ENCODE data around the gene CAPN7. TPM values are rescaled to one million over a fixed set of nuclear protein-coding genes. Genes with fewer than 3 reads are reported as not detected.
A peak's percentile ranks its signal among the peaks of the same experiment; 100 is the strongest.

Gene CAPN7
- total RNA-seq, 1 experiment from 2014 or later: 27.7 TPM

DNA sequence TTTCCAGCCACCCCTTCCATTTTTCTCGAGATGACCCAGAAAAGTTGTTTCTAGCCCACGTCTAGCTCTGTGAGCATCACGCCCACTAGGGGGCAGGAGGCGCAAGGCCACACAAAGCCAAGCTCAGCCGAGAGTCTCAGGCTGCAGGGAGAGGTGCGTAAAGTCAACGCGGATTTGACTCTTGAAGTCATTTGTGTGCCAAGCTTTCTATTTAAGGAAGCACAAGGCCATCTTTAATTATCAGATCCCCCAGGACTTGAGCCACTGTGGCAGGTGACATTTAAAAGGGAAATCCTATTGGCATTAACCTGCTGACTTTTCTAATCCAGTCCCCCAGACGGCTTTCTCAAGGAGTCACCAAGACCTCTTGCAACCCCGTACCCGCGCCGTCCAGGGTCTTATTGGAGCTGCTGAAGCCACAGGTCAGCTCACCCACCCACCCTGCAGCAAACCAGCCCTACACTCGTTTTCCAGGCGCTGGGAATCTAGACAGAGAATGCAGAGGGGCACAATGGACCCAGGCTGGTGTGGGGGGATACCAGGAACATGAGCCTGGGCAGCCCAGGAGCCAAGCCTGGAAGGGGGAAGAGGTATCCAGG lies 62.1 kb downstream of the CAPN7 start:
- H3K79me2 ChIP-seq (ENCODE audit: insufficient read depth, low read length): no peaks in the 10 kb centered on the region
- H3K27me3 ChIP-seq (ENCODE audit: insufficient read depth, low read length): no peaks in the 10 kb centered on the region
- H3K4me2 ChIP-seq (ENCODE audit: low read length): peak overlapping the region; percentile 1; the same call in 1 of the 2 replicates
- ChIA-PET POLR2A (no interaction called here), CTCF (interaction anchor here (0.6 to 4.2 kb wide), 22 partner anchors 9 to 544 kb away, joined by 3 to 72 read pairs (median 4); partner anchors contain the start of genes CAPN7 and SH3BP5), RAD21 (ENCODE audit: low non-redundant PET in 1 of 2, low total read pairs in 2 of 2, uncharacterized antibody in 2 of 2, unreplicated experiment in 2 of 2) (interaction anchor here (0.6 to 1.3 kb wide), 7 partner anchors 22 to 139 kb away, joined by 3 to 9 read pairs (median 3); partner anchors contain the start of gene SH3BP5 (in 1 of the 2))
- no peak overlapping the region for H3K4me3 ChIP-seq (replicated peaks in 1 of 2; ENCODE audit: low read depth in 1 of 2, low read length in 2 of 2)
- no peaks in the 10 kb centered on the region for H4K20me1 ChIP-seq (ENCODE audit: insufficient read depth)
- H3K4me1 ChIP-seq (ENCODE audit: control insufficient read depth in 1 of 2, insufficient read depth in 2 of 2, low read length in 2 of 2): peaks cover 13 to 29% of the 10 kb centered on the region in 2 experiments
- H3K9me2 ChIP-seq (ENCODE audit: insufficient read depth): no peaks in the 10 kb centered on the region
- H3K9ac ChIP-seq (ENCODE audit: low read length): no peak overlapping the region
- intact Hi-C loops (cut with micrococcal nuclease): loop anchor here (1.0 to 2.0 kb wide), 4 partner anchors 65 to 289 kb away; partner anchors contain the start of gene SH3BP5
- DNase-seq (ENCODE audit: low read depth, low spot score): peak; percentile 65
- peak; percentile 77 for ATAC-seq
- H3K36me3 ChIP-seq (ENCODE audit: control insufficient read depth in 1 of 2, insufficient read depth in 2 of 2, low read length in 2 of 2): no peaks in the 10 kb centered on the region
- TF ChIP-seq EZH2phosphoT487 (IDR thresholded peaks at IDR 0.05; ENCODE audit: borderline replicate concordance) (no peak), YY1 (IDR thresholded peaks at IDR 0.05; ENCODE audit: extremely low read depth, insufficient replicate concordance, low read depth, low read length) (peak; percentile 68), RAD21 (IDR thresholded peaks at IDR 0.05; ENCODE audit: low read depth) (peak; percentile 99), ZFX (IDR thresholded peaks at IDR 0.05) (no peak)
- TF ChIP-seq, protein P1, sequence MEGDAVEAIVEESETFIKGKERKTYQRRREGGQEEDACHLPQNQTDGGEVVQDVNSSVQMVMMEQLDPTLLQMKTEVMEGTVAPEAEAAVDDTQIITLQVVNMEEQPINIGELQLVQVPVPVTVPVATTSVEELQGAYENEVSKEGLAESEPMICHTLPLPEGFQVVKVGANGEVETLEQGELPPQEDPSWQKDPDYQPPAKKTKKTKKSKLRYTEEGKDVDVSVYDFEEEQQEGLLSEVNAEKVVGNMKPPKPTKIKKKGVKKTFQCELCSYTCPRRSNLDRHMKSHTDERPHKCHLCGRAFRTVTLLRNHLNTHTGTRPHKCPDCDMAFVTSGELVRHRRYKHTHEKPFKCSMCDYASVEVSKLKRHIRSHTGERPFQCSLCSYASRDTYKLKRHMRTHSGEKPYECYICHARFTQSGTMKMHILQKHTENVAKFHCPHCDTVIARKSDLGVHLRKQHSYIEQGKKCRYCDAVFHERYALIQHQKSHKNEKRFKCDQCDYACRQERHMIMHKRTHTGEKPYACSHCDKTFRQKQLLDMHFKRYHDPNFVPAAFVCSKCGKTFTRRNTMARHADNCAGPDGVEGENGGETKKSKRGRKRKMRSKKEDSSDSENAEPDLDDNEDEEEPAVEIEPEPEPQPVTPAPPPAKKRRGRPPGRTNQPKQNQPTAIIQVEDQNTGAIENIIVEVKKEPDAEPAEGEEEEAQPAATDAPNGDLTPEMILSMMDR (IDR thresholded peaks at IDR 0.05 in 2 of 3, conservative IDR thresholded peaks at IDR 0.05 in 1 of 3; ENCODE audit: borderline replicate concordance in 1 of 3, insufficient read depth in 1 of 3, low read depth in 2 of 3, low read length in 2 of 3): peak; percentile 95 to 97 (median 96)
- no peak overlapping the region for H2AFZ ChIP-seq (ENCODE audit: low read depth, low read length, poor library complexity, severe bottlenecking)
- H3K9me3 ChIP-seq (ENCODE audit: control insufficient read depth in 1 of 2, insufficient read depth in 1 of 2, low read depth in 1 of 2, low read length in 2 of 2): no peaks in the 10 kb centered on the region
- no TSS peak for BruUV-seq (replicated peaks)
- H3K27ac ChIP-seq (ENCODE audit: low read depth, low read length): no peak overlapping the region
